Activated T-cell treated with anti-CD3 and anti-CD28 coated beads, Interleukin-2, amount 50 U/mL, for 4 hours (primary cell): ENCODE measurements around the gene PKD2. TPM values are rescaled to one million over a fixed set of nuclear protein-coding genes. Genes with fewer than 3 reads are reported as not detected.
"Not testable (repeated sequence)": the region's sequence is repeated elsewhere in the genome, so short reads cannot be mapped to it uniquely, and the experiment has no call there.

Source experiments
- ATAC-seq, 2 donors: fragments of 200-7000 bp; cut with Tn5 transposase; one replicate each; pipeline ENCODE4 v1.10.0; 2021
- DNase-seq: peaks from one replicate; pipeline ENCODE4 v3.0.0-alpha.2; 2020
- H3K27me3 Mint-ChIP-seq: one replicate; pipeline ENCODE4 v1.8.0; 2021; ENCODE audit warnings: low read depth, mixed read lengths
- H3K36me3 Mint-ChIP-seq: one replicate; pipeline ENCODE4 v1.8.0; 2022; ENCODE audit warnings: mixed read lengths; ENCODE audit not compliant: insufficient read depth
- H3K4me1 Mint-ChIP-seq: one replicate; pipeline ENCODE4 v1.8.0; 2021; ENCODE audit warnings: low read depth, mixed read lengths
- H3K4me3 Mint-ChIP-seq: one replicate; pipeline ENCODE4 v1.8.0; 2021; ENCODE audit warnings: mild to moderate bottlenecking, moderate library complexity, mixed read lengths
- H3K9me3 Mint-ChIP-seq: one replicate; pipeline ENCODE4 v1.8.0; 2021; ENCODE audit warnings: mixed read lengths
- total RNA-seq, 3 donors: library from RNA; stranded (reverse); gene quantifications; one replicate each; pipeline ENCODE4 v1.2.1, GENCODE V29; 2021

Gene PKD2
- total RNA-seq, 3 donors from 2014 or later = 2.8 to 6.0 (median 4.2) TPM

DNA sequence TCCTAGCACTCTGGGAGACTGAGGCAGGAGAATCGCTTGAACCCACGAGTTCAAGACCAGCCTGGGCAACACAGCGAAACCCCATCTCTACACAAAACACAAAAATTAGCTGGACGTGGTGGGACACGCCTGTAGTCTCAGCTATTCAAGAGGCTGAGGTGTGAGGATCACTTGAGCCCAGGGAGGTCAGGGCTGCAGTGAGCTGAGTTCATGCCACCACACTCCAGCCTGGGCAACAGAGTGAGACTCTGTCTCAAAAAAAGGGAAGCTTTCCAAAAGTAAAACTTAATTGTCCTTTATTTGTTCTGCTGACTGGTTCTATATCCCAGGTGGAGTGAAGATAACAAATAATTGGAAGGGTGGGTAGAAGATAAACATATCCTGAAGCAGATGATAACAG is 105.4 kb downstream of the PKD2 start:
- no peaks in the 10 kb centered on the region for H3K9me3 Mint-ChIP-seq
- no peaks in the 10 kb centered on the region for H3K36me3 Mint-ChIP-seq
- no peak overlapping the region for H3K4me3 Mint-ChIP-seq
- H3K4me1 Mint-ChIP-seq = no peaks in the 10 kb centered on the region
- ATAC-seq (no peak), DNase-seq (no peak)
- H3K27me3 Mint-ChIP-seq = no peaks in the 10 kb centered on the region

GRCh38 chr4:88115587-88115986 is 108.2 kb downstream of the PKD2 start:
- Mint-ChIP-seq H3K27me3 (no peaks in the 10 kb centered on the region), H3K4me3 (no peak overlapping the region), H3K9me3 (peaks cover 16% of the 10 kb centered on the region), H3K4me1 (no peaks in the 10 kb centered on the region), H3K36me3 (peaks cover 2% of the 10 kb centered on the region)
- DNase-seq (no peak), ATAC-seq (no peak)

DNA sequence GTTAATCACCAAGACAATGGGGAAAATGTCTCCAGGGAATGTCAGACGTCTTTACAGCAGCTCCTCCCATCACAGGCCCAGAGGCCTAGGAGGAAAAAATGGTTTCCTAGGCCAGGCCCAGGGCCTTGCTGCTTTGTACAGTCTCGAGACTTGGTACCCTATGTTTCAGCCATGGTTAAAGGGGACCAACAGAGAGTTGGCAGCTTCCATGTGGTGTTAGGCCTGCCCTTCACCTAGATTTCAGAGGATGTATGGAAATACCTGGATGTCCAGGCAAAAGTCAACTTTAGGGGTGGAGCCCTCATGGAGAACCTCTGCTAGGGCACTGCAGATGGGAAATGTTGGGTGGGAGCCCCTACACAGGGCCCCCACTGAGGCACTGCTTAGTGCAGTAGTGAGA is 112.5 kb downstream of the PKD2 start:
- Mint-ChIP-seq H3K9me3 (peaks cover 23% of the 10 kb centered on the region), H3K36me3 (peaks cover 4% of the 10 kb centered on the region), H3K4me3 (no peak overlapping the region), H3K4me1 (no peaks in the 10 kb centered on the region), H3K27me3 (peaks cover 3% of the 10 kb centered on the region)
- ATAC-seq (no peak), DNase-seq (no peak)

GRCh38 chr4:88122260-88122659 is 114.8 kb downstream of the PKD2 start:
- not testable (repeated sequence) for H3K4me1 Mint-ChIP-seq, DNase-seq, H3K27me3 Mint-ChIP-seq, H3K36me3 Mint-ChIP-seq, ATAC-seq, H3K4me3 Mint-ChIP-seq
- peaks cover 23% of the 10 kb centered on the region for H3K9me3 Mint-ChIP-seq

Other genes with a start within 250 kb of the PKD2 start
- not detected for gene IBSP, start 208.1 kb upstream of the PKD2 start, total RNA-seq
- gene MEPE, start 174.7 kb upstream of the PKD2 start, total RNA-seq = not detected
- gene SPP1, start 31.9 kb upstream of the PKD2 start, total RNA-seq = under 1 TPM; 0.63 to 0.87 (median 0.81) TPM
- gene ABCG2, start 151.0 kb downstream of the PKD2 start, total RNA-seq = under 1 TPM; 0.24 to 0.71 (median 0.49) TPM